HCT116 (cell line): Measurements from ENCODE around the gene GMDS. TPM values are rescaled to one million over a fixed set of nuclear protein-coding genes. Genes with fewer than 3 reads are reported as not detected.

ENCODE experiments used
- ATAC-seq: fragments of 200-7000 bp; cut with Tn5 transposase; 2 replicates; pipeline ENCODE4 v1.9.1; 2020; ENCODE audit warnings: mild to moderate bottlenecking, moderate library complexity
- BruUV-seq: library from RNA; stranded (reverse); fragments of 400-500 nt; replicated peaks from 2 replicates; lab custom pipeline; 2021; lab: Mats Ljungman, UMichigan
- CTCF ChIA-PET: fragments of 300-600 bp; sonication (Branson Sonifier 250); formaldehyde crosslinking; loops from one replicate; lab custom pipeline; 2021; ENCODE audit warnings: antibody characterized with exemption; lab: Charles Lee
- POLR2A ChIA-PET: fragments of 300-600, 350-600 bp; sonication (Branson Sonifier 250); formaldehyde crosslinking; loops from one replicate; lab custom pipeline; 2021; ENCODE audit warnings: antibody characterized with exemption; lab: Charles Lee
- RAD21 ChIA-PET, 2 experiments: fragments of 300-600 bp; sonication (Branson Sonifier 250); formaldehyde crosslinking; loops; one replicate each; lab custom pipeline; 2023; ENCODE audit warnings: low total read pairs in 2 of 2; ENCODE audit not compliant: uncharacterized antibody in 2 of 2, unreplicated experiment in 2 of 2, low non-redundant PET in 1 of 2; lab: Charles Lee
- DNase-seq: peaks from one replicate; pipeline ENCODE4 v3.0.0-alpha.2; 2010; ENCODE audit warnings: low read depth, low spot score
- H2AFZ ChIP-seq: fragments of 200-600 bp; shearing (Covaris generic), sonication (generic); 2 replicates; pipeline ENCODE4 v1.6.1; 2017; ENCODE audit warnings: low read depth, mixed run types, mixed read lengths, antibody characterized with exemption, low read length; ENCODE audit not compliant: poor library complexity, severe bottlenecking
- H3K27ac ChIP-seq: 2 replicates; pipeline ENCODE4 v1.5.1; 2012; ENCODE audit warnings: low read depth, low read length
- H3K27me3 ChIP-seq: fragments of 200-600 bp; sonication (generic); 2 replicates; pipeline ENCODE4 v1.6.1; 2016; ENCODE audit warnings: mixed run types, low read length, mixed read lengths; ENCODE audit not compliant: insufficient read depth
- H3K36me3 ChIP-seq, 2 experiments: fragments of 200-500 bp in 1 of 2; fragments of 200-600 bp in 1 of 2; sonication (Bioruptor generic) in 1 of 2; sonication (generic) in 1 of 2; 2 replicates each; pipeline versions ENCODE4 v1.5.1 to v1.6.1; 2014 to 2016; ENCODE audit warnings: low read length in 2 of 2, inconsistent platforms in 1 of 2, mixed read lengths in 1 of 2, mixed run types in 1 of 2; ENCODE audit not compliant: insufficient read depth in 2 of 2, control insufficient read depth in 1 of 2
- H3K4me1 ChIP-seq, 2 experiments: fragments of 200-600 bp in 1 of 2; sonication (generic) in 1 of 2; 2 replicates each; pipeline versions ENCODE4 v1.5.1 to v1.6.1; 2012 to 2017; ENCODE audit warnings: low read length in 2 of 2, inconsistent platforms in 1 of 2, mild to moderate bottlenecking in 1 of 2, mixed read lengths in 1 of 2, mixed run types in 1 of 2, moderate library complexity in 1 of 2; ENCODE audit not compliant: insufficient read depth in 2 of 2, control insufficient read depth in 1 of 2
- H3K4me2 ChIP-seq: fragments of 200-600 bp; sonication (generic); 2 replicates; pipeline ENCODE4 v1.6.1; 2017; ENCODE audit warnings: mixed run types, low read length, mixed read lengths
- H3K4me3 ChIP-seq, 2 experiments: fragments of 200-600 bp in 1 of 2; sonication (generic) in 1 of 2; replicated peaks in 1 of 2; 2 replicates each; pipeline ENCODE4 v1.5.1; 2011 to 2016; ENCODE audit warnings: low read length in 2 of 2, control low read depth in 1 of 2, low read depth in 1 of 2, mild to moderate bottlenecking in 1 of 2, mixed read lengths in 1 of 2, mixed run types in 1 of 2
- H3K79me2 ChIP-seq: fragments of 200-600 bp; sonication (generic); 2 replicates; pipeline ENCODE4 v1.6.1; 2017; ENCODE audit warnings: mild to moderate bottlenecking, mixed run types, low read length, moderate library complexity, mixed read lengths; ENCODE audit not compliant: insufficient read depth
- H3K9ac ChIP-seq: fragments of 200-600 bp; sonication (generic); 2 replicates; pipeline ENCODE4 v1.6.1; 2016; ENCODE audit warnings: low read length, mixed read lengths
- H3K9me2 ChIP-seq: fragments of 200-600 bp; sonication (generic), shearing (Covaris generic); 2 replicates; pipeline ENCODE4 v1.6.1; 2017; ENCODE audit warnings: mixed run types, mild to moderate bottlenecking, moderate library complexity; ENCODE audit not compliant: insufficient read depth
- H3K9me3 ChIP-seq, 2 experiments: fragments of 200-500 bp in 1 of 2; fragments of 200-600 bp in 1 of 2; sonication (Bioruptor generic) in 1 of 2; sonication (generic) in 1 of 2; 2 replicates each; pipeline ENCODE4 v1.6.1; 2014 to 2017; ENCODE audit warnings: low read length in 2 of 2, mixed read lengths in 2 of 2, inconsistent platforms in 1 of 2, low read depth in 1 of 2, mild to moderate bottlenecking in 1 of 2, mixed run types in 1 of 2, moderate library complexity in 1 of 2; ENCODE audit not compliant: control insufficient read depth in 1 of 2, insufficient read depth in 1 of 2
- H4K20me1 ChIP-seq: fragments of 200-600 bp; sonication (generic), shearing (Covaris generic); 2 replicates; pipeline ENCODE4 v1.6.1; 2017; ENCODE audit warnings: mixed run types, mild to moderate bottlenecking, moderate library complexity; ENCODE audit not compliant: insufficient read depth
- CBX3 ChIP-seq: IDR thresholded peaks from 2 replicates; pipeline ENCODE4 v1.6.1; 2012; ENCODE audit warnings: low read depth
- EGR1 ChIP-seq: IDR thresholded peaks from 2 replicates; pipeline ENCODE4 v1.6.1; 2012; ENCODE audit warnings: low read depth
- EZH2 ChIP-seq: fragments of 200-600 bp; sonication (generic); IDR thresholded peaks from 2 replicates; pipeline ENCODE4 v1.6.1; 2017; ENCODE audit warnings: antibody characterized with exemption, mixed run types
- EZH2phosphoT487 ChIP-seq: fragments of 200-600 bp; IDR thresholded peaks from 2 replicates; pipeline ENCODE4 v1.6.1; 2018; ENCODE audit warnings: antibody characterized with exemption, borderline replicate concordance
- FOSL1 ChIP-seq: IDR thresholded peaks from 2 replicates; pipeline ENCODE4 v1.6.1; 2012; ENCODE audit warnings: low read depth
- MAX ChIP-seq: IDR thresholded peaks from 2 replicates; pipeline ENCODE4 v1.6.1; 2012
- RAD21 ChIP-seq: IDR thresholded peaks from 2 replicates; pipeline ENCODE4 v1.6.1; 2012; ENCODE audit warnings: low read depth, mild to moderate bottlenecking
- SP1 ChIP-seq: IDR thresholded peaks from 2 replicates; pipeline ENCODE4 v1.6.1; 2012; ENCODE audit warnings: low read depth
- SRF ChIP-seq: IDR thresholded peaks from 2 replicates; pipeline ENCODE4 v1.6.1; 2012; ENCODE audit warnings: low read depth
- TCF7L2 ChIP-seq: IDR thresholded peaks from 2 replicates; pipeline ENCODE4 v1.7.0; 2011; ENCODE audit warnings: borderline replicate concordance, inconsistent platforms; ENCODE audit not compliant: insufficient read depth, insufficient read length; ENCODE audit errors: extremely low read depth
- YY1 ChIP-seq: IDR thresholded peaks from 2 replicates; pipeline ENCODE4 v1.6.1; 2011; ENCODE audit warnings: low read length, low read depth, moderate library complexity, mild to moderate bottlenecking; ENCODE audit not compliant: insufficient replicate concordance; ENCODE audit errors: extremely low read depth
- ZNF274 ChIP-seq: fragments of 200-500 bp; sonication (Bioruptor generic); IDR thresholded peaks from 2 replicates; pipeline ENCODE4 v1.6.1; 2014; ENCODE audit warnings: mild to moderate bottlenecking, low read depth, low read length, inconsistent platforms
- intact Hi-C: fragments of 100-400 bp; cut with micrococcal nuclease; formaldehyde crosslinking; loops from 2 replicates; pipeline ENCODE4 v1.10.0; 2022
- total RNA-seq: library from RNA; stranded (reverse); gene quantifications from one replicate; pipeline ENCODE4 v1.2.1, GENCODE V29; 2021; ENCODE audit not compliant: unreplicated experiment
- TF ChIP-seq, protein P1 (sequence below): IDR thresholded peaks from 2 replicates; pipeline ENCODE4 v1.6.1; 2011; ENCODE audit warnings: mild to moderate bottlenecking, low read length, moderate library complexity; ENCODE audit not compliant: insufficient replicate concordance; ENCODE audit errors: extremely low read depth
- TF ChIP-seq, protein P2 (sequence below), 3 experiments: fragments of 200-600 bp in 1 of 3; sonication (generic) in 1 of 3; IDR thresholded peaks in 2 of 3; conservative IDR thresholded peaks in 1 of 3; 2 replicates each; pipeline ENCODE4 v1.5.1; 2012 to 2017; ENCODE audit warnings: low read depth in 2 of 3, low read length in 2 of 3, antibody characterized with exemption in 1 of 3, borderline replicate concordance in 1 of 3, control low read depth in 1 of 3, mild to moderate bottlenecking in 1 of 3, mixed read lengths in 1 of 3, mixed run types in 1 of 3, moderate library complexity in 1 of 3; ENCODE audit not compliant: insufficient read depth in 1 of 3
- TF ChIP-seq, protein P3 (sequence below): IDR thresholded peaks from 2 replicates; pipeline ENCODE4 v1.6.1; 2012; ENCODE audit warnings: low read depth

GMDS gene
- total RNA-seq, 1 experiment from 2014 or later, result 34.4 TPM

GRCh38 chr6:2063547-2063946 is 181.9 kb downstream of the GMDS start:
- ChIA-PET CTCF (no interaction called here), RAD21 (no interaction called here), POLR2A (no interaction called here)
- H4K20me1 ChIP-seq, result no peaks in the 10 kb centered on the region
- no peak overlapping the region for H3K4me2 ChIP-seq
- DNase-seq (no peak), ATAC-seq (no peak)
- intact Hi-C loops, result no loop called here
- H3K9ac ChIP-seq, result no peak overlapping the region
- no peaks in the 10 kb centered on the region for H3K36me3 ChIP-seq
- H3K27me3 ChIP-seq, result no peaks in the 10 kb centered on the region
- peaks cover 0 to 15% of the 10 kb centered on the region in 2 experiments; a peak in 2 of 4 replicates for H3K4me1 ChIP-seq
- no peak for TF ChIP-seq ZNF274
- no peak for TF ChIP-seq EZH2
- TF ChIP-seq, protein P1, sequence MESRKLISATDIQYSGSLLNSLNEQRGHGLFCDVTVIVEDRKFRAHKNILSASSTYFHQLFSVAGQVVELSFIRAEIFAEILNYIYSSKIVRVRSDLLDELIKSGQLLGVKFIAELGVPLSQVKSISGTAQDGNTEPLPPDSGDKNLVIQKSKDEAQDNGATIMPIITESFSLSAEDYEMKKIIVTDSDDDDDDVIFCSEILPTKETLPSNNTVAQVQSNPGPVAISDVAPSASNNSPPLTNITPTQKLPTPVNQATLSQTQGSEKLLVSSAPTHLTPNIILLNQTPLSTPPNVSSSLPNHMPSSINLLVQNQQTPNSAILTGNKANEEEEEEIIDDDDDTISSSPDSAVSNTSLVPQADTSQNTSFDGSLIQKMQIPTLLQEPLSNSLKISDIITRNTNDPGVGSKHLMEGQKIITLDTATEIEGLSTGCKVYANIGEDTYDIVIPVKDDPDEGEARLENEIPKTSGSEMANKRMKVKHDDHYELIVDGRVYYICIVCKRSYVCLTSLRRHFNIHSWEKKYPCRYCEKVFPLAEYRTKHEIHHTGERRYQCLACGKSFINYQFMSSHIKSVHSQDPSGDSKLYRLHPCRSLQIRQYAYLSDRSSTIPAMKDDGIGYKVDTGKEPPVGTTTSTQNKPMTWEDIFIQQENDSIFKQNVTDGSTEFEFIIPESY, result no peak
- TF ChIP-seq SP1, result no peak
- TF ChIP-seq FOSL1, result no peak
- TF ChIP-seq YY1, result no peak
- TF ChIP-seq EZH2phosphoT487, result no peak
- TF ChIP-seq, protein P2, sequence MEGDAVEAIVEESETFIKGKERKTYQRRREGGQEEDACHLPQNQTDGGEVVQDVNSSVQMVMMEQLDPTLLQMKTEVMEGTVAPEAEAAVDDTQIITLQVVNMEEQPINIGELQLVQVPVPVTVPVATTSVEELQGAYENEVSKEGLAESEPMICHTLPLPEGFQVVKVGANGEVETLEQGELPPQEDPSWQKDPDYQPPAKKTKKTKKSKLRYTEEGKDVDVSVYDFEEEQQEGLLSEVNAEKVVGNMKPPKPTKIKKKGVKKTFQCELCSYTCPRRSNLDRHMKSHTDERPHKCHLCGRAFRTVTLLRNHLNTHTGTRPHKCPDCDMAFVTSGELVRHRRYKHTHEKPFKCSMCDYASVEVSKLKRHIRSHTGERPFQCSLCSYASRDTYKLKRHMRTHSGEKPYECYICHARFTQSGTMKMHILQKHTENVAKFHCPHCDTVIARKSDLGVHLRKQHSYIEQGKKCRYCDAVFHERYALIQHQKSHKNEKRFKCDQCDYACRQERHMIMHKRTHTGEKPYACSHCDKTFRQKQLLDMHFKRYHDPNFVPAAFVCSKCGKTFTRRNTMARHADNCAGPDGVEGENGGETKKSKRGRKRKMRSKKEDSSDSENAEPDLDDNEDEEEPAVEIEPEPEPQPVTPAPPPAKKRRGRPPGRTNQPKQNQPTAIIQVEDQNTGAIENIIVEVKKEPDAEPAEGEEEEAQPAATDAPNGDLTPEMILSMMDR (IDR thresholded peaks at IDR 0.05 in 2 of 3, conservative IDR thresholded peaks at IDR 0.05 in 1 of 3; ENCODE audit: borderline replicate concordance in 1 of 3, insufficient read depth in 1 of 3, low read depth in 2 of 3, low read length in 2 of 3), result no peak
- no peak for TF ChIP-seq EGR1
- TF ChIP-seq, protein P3, sequence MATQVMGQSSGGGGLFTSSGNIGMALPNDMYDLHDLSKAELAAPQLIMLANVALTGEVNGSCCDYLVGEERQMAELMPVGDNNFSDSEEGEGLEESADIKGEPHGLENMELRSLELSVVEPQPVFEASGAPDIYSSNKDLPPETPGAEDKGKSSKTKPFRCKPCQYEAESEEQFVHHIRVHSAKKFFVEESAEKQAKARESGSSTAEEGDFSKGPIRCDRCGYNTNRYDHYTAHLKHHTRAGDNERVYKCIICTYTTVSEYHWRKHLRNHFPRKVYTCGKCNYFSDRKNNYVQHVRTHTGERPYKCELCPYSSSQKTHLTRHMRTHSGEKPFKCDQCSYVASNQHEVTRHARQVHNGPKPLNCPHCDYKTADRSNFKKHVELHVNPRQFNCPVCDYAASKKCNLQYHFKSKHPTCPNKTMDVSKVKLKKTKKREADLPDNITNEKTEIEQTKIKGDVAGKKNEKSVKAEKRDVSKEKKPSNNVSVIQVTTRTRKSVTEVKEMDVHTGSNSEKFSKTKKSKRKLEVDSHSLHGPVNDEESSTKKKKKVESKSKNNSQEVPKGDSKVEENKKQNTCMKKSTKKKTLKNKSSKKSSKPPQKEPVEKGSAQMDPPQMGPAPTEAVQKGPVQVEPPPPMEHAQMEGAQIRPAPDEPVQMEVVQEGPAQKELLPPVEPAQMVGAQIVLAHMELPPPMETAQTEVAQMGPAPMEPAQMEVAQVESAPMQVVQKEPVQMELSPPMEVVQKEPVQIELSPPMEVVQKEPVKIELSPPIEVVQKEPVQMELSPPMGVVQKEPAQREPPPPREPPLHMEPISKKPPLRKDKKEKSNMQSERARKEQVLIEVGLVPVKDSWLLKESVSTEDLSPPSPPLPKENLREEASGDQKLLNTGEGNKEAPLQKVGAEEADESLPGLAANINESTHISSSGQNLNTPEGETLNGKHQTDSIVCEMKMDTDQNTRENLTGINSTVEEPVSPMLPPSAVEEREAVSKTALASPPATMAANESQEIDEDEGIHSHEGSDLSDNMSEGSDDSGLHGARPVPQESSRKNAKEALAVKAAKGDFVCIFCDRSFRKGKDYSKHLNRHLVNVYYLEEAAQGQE, result no peak
- no peak for TF ChIP-seq SRF
- TF ChIP-seq TCF7L2, result no peak
- TF ChIP-seq CBX3, result no peak
- TF ChIP-seq RAD21, result no peak
- TF ChIP-seq MAX, result no peak
- H3K79me2 ChIP-seq, result no peaks in the 10 kb centered on the region
- H3K9me2 ChIP-seq, result no peaks in the 10 kb centered on the region
- BruUV-seq, result no TSS peak
- no peak overlapping the region for H3K4me3 ChIP-seq
- no peak overlapping the region for H2AFZ ChIP-seq
- no peak overlapping the region for H3K27ac ChIP-seq
- no peaks in the 10 kb centered on the region for H3K9me3 ChIP-seq
